Smooth muscle cell of the brain vasculature (primary cell): ENCODE measurements around the gene CCDC63.

Source experiments
- DNase-seq: peaks from one replicate; pipeline ENCODE4 v3.0.0-alpha.2; 2012; ENCODE audit warnings: low read depth, low spot score

The CCDC63 gene

GRCh38 chr12:110846615-110847566, at the start of gene CCDC63:
CCDC63 (plus strand) TSS chr12:110846987; CDS start chr12:110852955, 5,968 bp downstream.
- DNase-seq: no peak

DNA sequence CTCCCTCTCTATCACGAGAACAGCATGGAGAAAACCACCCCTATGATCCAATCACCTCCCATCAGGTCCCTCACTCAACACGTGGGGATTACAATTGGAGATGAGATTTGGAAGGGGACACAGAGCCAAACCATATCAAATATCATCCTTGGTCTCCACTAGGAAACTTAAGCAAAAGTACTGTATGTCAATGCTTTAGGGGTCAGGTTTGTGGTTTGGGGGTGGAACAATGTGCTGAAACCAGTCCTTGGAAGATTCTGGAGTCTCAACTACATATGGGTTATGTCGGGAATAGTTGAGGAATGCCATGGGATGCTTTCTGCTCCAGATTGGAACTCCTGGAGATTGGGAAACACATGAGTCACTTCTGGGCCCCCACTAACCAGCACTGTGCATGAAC, 48.3 kb upstream of the CCDC63 start:
- no peak for DNase-seq

- DNase-seq: no peak
These were observed 44.3 kb upstream of the CCDC63 start for GRCh38 chr12:110802489-110802888.

DNA sequence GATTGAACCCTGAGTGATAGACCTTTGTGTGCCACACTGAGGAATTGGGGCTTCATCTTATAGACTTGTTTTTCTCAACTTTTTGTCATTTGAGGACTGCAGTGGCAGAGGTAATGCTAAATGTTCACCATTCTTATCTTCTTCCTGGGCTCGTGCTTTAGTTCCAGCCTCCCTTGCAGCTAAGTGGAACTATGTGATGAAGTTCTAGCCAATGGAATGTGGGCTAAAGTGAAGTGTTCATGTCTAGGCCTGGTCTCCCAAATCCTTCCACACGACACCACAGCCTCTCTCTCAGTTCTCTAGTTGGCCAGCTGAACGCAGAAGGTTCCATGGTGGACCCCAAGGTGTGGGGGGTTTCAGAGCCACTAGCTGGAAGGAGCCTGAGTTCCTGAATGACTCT, 42.4 kb upstream of the CCDC63 start:
- DNase-seq: no peak

GRCh38 chr12:110807640-110808039, 39.1 kb upstream of the CCDC63 start:
- no peak for DNase-seq

DNA sequence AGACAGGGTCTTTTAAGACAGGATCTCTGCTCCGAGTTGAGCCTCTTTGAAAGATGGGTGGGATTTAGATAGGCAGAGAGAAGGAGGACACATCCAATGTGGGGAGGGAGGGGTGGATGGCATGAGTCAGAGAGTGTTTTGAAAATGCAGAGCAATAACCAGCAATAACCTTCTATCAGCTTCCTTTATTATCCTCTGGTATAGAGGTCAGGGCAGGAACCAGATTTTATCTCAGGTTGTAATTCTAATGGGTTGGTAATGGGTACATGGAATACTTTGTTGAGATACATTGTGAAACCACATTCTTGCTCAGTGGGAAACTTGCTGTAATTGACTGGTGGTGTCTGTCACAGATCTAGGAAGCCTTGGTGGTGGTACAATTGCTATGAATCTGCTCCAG, 37.6 kb upstream of the CCDC63 start:
- DNase-seq: no peak

DNA sequence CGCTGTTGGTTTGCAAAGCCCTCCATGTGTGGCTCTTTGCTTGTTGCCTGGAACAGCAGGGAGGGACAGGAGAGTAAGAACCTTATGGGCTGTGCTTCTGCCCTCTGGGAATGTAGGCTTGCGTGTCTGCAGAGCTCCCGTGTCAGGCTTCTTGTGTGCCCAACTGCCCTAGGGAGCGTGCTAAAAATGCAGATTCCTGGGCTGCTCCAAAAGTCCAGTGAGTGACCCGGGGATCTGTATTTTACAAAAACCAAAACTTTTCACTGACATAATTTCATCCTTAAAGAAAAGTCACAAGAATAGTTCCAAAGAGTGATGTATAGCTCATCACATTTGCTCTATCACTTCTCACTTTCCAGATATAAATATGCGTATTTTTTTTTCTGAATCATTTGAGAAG, 34.8 kb upstream of the CCDC63 start:
- no peak for DNase-seq

GRCh38 chr12:110813285-110813684, 33.5 kb upstream of the CCDC63 start:
- no peak for DNase-seq

GRCh38 chr12:110813756-110814155, 33.0 kb upstream of the CCDC63 start:
- DNase-seq: no peak

GRCh38 chr12:110816248-110816647, 30.5 kb upstream of the CCDC63 start:
- DNase-seq: no peak

- DNase-seq: no peak
These were observed 30.0 kb upstream of the CCDC63 start for GRCh38 chr12:110816779-110817178.

DNA sequence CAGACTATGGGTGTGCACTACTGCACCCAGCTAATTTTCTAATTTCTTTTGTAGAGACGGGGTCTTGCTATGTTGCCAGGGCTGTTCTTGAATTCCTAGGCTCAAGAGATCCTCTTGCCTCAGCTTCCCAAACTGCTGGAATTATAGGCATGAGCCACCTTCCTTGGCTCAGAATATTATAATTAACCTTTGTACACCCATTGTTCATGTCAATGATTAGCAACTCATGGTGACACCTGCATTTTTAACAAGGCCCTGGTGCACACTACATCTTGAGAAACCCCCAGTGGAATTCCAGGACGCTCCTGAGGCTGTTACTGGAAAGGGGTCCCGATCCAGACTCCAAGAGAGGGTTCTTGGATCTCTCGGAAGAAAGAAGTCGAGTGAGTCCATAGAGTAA, 28.3 kb upstream of the CCDC63 start:
- no peak for DNase-seq

GRCh38 chr12:110819150-110819549, 27.6 kb upstream of the CCDC63 start:
- no peak for DNase-seq

GRCh38 chr12:110819646-110820045, 27.1 kb upstream of the CCDC63 start:
- no peak for DNase-seq

GRCh38 chr12:110821917-110822316, 24.9 kb upstream of the CCDC63 start:
- DNase-seq: no peak

DNA sequence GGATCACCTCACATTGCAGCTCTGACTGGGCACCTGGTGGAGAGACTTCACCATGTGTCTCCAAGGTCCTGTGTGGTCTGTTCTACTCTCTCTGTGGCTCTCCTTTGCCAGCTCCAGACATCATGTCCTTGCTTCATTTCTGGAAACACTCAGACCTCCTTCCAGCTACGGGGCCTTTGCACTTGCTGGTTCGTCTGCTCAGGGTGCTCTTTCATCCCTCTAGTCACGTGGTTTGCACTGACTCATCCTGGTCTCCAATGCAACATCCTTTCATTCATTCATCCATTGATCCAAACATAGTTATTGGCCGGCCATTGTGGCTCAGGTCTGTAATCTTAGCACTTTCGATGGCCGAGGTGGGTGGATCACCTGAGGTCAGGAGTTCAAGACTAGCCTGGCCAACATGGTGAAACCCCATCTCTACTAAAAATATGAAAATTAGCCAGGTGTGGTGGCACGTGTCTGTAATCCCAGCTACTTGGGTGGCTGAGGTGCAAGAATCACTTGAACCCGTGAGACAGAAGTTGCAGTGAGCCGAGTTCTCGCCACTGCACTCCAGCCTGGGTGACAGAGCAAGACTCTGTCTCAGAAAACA, 23.9 kb upstream of the CCDC63 start:
- no peak for DNase-seq

GRCh38 chr12:110824342-110824741, 22.4 kb upstream of the CCDC63 start:
- no peak for DNase-seq

DNA sequence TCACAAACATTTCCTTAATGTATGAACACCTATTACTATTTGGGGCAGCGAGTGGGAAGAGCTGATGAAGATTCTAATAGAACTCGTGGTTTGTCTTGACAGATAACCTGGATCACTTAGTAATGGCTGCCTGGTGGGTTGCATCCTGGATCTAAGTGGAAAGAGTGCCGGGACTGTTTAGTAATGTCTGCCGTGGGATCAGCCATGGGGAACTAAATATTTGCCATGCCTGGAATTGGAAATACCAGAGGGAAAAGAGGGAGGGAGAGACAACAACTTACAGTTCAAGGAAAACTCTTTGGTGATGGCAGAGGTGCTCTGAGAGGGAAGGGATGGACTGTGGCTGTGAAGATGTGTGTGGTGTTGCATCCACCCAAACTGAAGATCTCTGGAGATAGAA, 21.3 kb upstream of the CCDC63 start:
- DNase-seq: no peak

DNA sequence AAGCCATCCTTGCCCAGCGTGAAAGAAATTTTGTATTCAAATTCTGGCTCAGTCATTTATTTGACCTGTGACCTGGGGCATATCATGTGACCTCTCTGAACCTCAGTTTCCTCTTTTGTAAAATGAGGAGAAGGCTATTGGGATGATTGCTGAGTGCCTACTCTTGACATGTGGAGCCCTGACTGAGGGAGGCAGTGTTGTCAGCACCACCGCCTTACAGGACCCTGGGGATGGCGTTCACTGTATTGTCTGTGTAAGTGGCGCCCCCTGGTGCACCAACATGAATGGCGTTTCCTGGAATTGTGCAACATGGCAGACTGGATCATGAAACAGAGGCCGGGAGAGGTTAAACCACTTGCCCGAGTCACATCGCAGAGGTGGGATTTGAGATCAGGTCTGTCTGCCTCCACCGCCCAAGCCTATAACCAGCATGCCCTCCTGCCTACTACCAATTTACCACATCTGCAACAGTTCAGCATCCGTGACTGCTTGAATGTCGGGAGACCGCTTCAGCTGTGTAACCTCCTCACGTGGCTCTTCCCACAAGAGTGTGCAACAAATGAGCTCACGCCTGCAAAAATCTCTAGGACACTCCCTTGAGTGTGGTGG, 20.1 kb upstream of the CCDC63 start:
- DNase-seq: peak; percentile 37

- DNase-seq: no peak
These were observed 17.5 kb upstream of the CCDC63 start for GRCh38 chr12:110829308-110829707.

- no peak for DNase-seq
These were observed 10.5 kb upstream of the CCDC63 start for GRCh38 chr12:110836291-110836690.

GRCh38 chr12:110841007-110841406, 5.8 kb upstream of the CCDC63 start:
- DNase-seq: no peak

DNA sequence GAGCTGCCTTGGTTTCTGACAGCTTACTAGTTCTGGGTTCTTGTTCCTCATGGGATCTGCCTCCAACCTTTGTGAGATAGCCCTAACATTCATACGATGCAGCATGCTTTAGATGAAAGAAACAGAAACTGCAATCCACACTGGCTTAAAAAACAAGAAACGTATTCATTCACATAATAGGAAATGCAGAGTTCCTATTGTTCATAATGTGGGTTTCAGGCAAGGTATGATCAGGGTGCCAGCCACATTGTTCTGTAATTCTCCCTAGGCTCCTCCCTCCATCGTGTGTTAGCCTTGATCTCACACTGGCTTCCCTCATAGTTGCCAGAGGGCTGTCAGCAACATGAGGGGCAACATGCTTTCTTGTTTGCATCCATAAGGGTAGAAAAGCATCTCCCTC, 2.7 kb upstream of the CCDC63 start:
- no peak for DNase-seq
